Measurements from ENCODE around the gene ADAM12.
"Not testable (repeated sequence)": the region's sequence is repeated elsewhere in the genome, so short reads cannot be mapped to it uniquely, and the experiment has no call there.

The ADAM12 gene

GRCh38 chr10:126058104-126058503 is 330.2 kb downstream of the ADAM12 start:
- TF ChIP-seq CTCF (IDR thresholded peaks at IDR 0.05; ENCODE audit: control insufficient read depth, extremely low read depth, insufficient read depth), result no peak
- no peak for DNase-seq (ENCODE audit: low read depth)
- H3K4me3 ChIP-seq (ENCODE audit: low read depth, low read length), result no peak overlapping the region

GRCh38 chr10:126057494-126057893 is 330.8 kb downstream of the ADAM12 start:
- TF ChIP-seq CTCF (IDR thresholded peaks at IDR 0.05; ENCODE audit: control insufficient read depth, extremely low read depth, insufficient read depth), result no peak
- no peak overlapping the region for H3K4me3 ChIP-seq (ENCODE audit: low read depth, low read length)
- DNase-seq (ENCODE audit: low read depth), result no peak

- DNase-seq (ENCODE audit: low read depth), result no peak
- H3K4me3 ChIP-seq (ENCODE audit: low read depth, low read length), result no peak overlapping the region
- no peak for TF ChIP-seq CTCF (IDR thresholded peaks at IDR 0.05; ENCODE audit: control insufficient read depth, extremely low read depth, insufficient read depth)
These were observed 334.1 kb downstream of the ADAM12 start for GRCh38 chr10:126054191-126054590.

GRCh38 chr10:126052171-126052570 is 336.1 kb downstream of the ADAM12 start:
- TF ChIP-seq CTCF (IDR thresholded peaks at IDR 0.05; ENCODE audit: control insufficient read depth, extremely low read depth, insufficient read depth), result no peak
- H3K4me3 ChIP-seq (ENCODE audit: low read depth, low read length), result no peak overlapping the region
- no peak for DNase-seq (ENCODE audit: low read depth)

- H3K4me3 ChIP-seq (ENCODE audit: low read depth, low read length), result no peak overlapping the region
- no peak for TF ChIP-seq CTCF (IDR thresholded peaks at IDR 0.05; ENCODE audit: control insufficient read depth, extremely low read depth, insufficient read depth)
- no peak for DNase-seq (ENCODE audit: low read depth)
These were observed 338.2 kb downstream of the ADAM12 start for GRCh38 chr10:126049759-126050700.

- not testable (repeated sequence) for H3K4me3 ChIP-seq (ENCODE audit: low read depth, low read length); DNase-seq (ENCODE audit: low read depth)
These were observed 340.5 kb downstream of the ADAM12 start for GRCh38 chr10:126047749-126048148.

GRCh38 chr10:126046831-126047230 is 341.4 kb downstream of the ADAM12 start:
- no peak overlapping the region for H3K4me3 ChIP-seq (ENCODE audit: low read depth, low read length)
- TF ChIP-seq CTCF (IDR thresholded peaks at IDR 0.05; ENCODE audit: control insufficient read depth, extremely low read depth, insufficient read depth), result no peak
- DNase-seq (ENCODE audit: low read depth), result no peak

All from LNCaP clone FGC (cell line).